ENCODE measurements around the gene AEBP1.

GRCh38 chr7:44063547-44063893 lies 40.6 kb upstream of the AEBP1 start:
- TF ChIP-seq CTCF (conservative IDR thresholded peaks at IDR 0.05; ENCODE audit: low read depth, low read length) (no peak), POLR2A (IDR thresholded peaks at IDR 0.05; ENCODE audit: low read depth, low read length) (no peak), MAZ (IDR thresholded peaks at IDR 0.05; ENCODE audit: borderline replicate concordance, low read depth, low read length) (no peak), USF2 (IDR thresholded peaks at IDR 0.05; ENCODE audit: low read depth, low read length) (no peak), RAD21 (IDR thresholded peaks at IDR 0.05; ENCODE audit: low read length) (no peak), SMC3 (IDR thresholded peaks at IDR 0.05; ENCODE audit: low read depth, low read length) (no peak), RFX5 (IDR thresholded peaks at IDR 0.05; ENCODE audit: low read depth, low read length) (no peak), MXI1 (IDR thresholded peaks at IDR 0.05; ENCODE audit: borderline replicate concordance, low read depth, low read length) (no peak)
